GM18868 (cell line): ENCODE data around the gene PDP2.
A peak's percentile ranks its signal among the peaks of the same experiment; 100 is the strongest.
"Not testable (repeated sequence)": the region's sequence is repeated elsewhere in the genome, so short reads cannot be mapped to it uniquely, and the experiment has no call there.

Experiments used
- ATAC-seq: cut with Tn5 transposase; IDR thresholded peaks from one replicate; pipeline ENCODE4 v1.9.1; 2021; ENCODE audit warnings: mild to moderate bottlenecking, moderate library complexity; ENCODE audit not compliant: unreplicated experiment

Gene PDP2

GRCh38 chr16:66853261-66854139 lies 26.8 kb upstream of the PDP2 start:
- ATAC-seq: no peak

GRCh38 chr16:66856184-66856730 lies 24.1 kb upstream of the PDP2 start:
- ATAC-seq: no peak

GRCh38 chr16:66856801-66857200 lies 23.5 kb upstream of the PDP2 start:
- ATAC-seq: no peak

GRCh38 chr16:66857437-66857836 lies 22.9 kb upstream of the PDP2 start:
- ATAC-seq: no peak

GRCh38 chr16:66858740-66859396 lies 21.4 kb upstream of the PDP2 start:
- no peak for ATAC-seq

- no peak for ATAC-seq
Observed at GRCh38 chr16:66859397-66860068, 20.8 kb upstream of the PDP2 start.

- no peak for ATAC-seq
Observed at GRCh38 chr16:66862023-66862520, 18.2 kb upstream of the PDP2 start.

- ATAC-seq: no peak
Observed at GRCh38 chr16:66863707-66864106, 16.6 kb upstream of the PDP2 start.

- no peak for ATAC-seq
Observed at GRCh38 chr16:66869424-66869823, 10.9 kb upstream of the PDP2 start.

- ATAC-seq: not testable (repeated sequence)
Observed at GRCh38 chr16:66871363-66871762, 9.0 kb upstream of the PDP2 start.

GRCh38 chr16:66871840-66872239 lies 8.5 kb upstream of the PDP2 start:
- no peak for ATAC-seq

GRCh38 chr16:66872559-66872942 lies 7.8 kb upstream of the PDP2 start:
- no peak for ATAC-seq

GRCh38 chr16:66872943-66873684 lies 7.2 kb upstream of the PDP2 start:
- peak; percentile 83 for ATAC-seq

- ATAC-seq: no peak
Observed at GRCh38 chr16:66873685-66874055, 6.6 kb upstream of the PDP2 start.

GRCh38 chr16:66874079-66874775 lies 6.1 kb upstream of the PDP2 start:
- no peak for ATAC-seq

GRCh38 chr16:66878067-66878466 lies 2.2 kb upstream of the PDP2 start:
- ATAC-seq: no peak

- peak; percentile 2 for ATAC-seq
Observed at GRCh38 chr16:66881014-66881417, 701 bp downstream of the PDP2 start.

GRCh38 chr16:66881560-66881959 lies 1.2 kb downstream of the PDP2 start:
- ATAC-seq: no peak

GRCh38 chr16:66881964-66882508 lies 1.7 kb downstream of the PDP2 start:
- no peak for ATAC-seq

- ATAC-seq: no peak
Observed at GRCh38 chr16:66882702-66883101, 2.4 kb downstream of the PDP2 start.
